ENCODE results near the gene KCNIP2.
A peak's percentile ranks its signal among the peaks of the same experiment; 100 is the strongest.

The KCNIP2 gene

DNA sequence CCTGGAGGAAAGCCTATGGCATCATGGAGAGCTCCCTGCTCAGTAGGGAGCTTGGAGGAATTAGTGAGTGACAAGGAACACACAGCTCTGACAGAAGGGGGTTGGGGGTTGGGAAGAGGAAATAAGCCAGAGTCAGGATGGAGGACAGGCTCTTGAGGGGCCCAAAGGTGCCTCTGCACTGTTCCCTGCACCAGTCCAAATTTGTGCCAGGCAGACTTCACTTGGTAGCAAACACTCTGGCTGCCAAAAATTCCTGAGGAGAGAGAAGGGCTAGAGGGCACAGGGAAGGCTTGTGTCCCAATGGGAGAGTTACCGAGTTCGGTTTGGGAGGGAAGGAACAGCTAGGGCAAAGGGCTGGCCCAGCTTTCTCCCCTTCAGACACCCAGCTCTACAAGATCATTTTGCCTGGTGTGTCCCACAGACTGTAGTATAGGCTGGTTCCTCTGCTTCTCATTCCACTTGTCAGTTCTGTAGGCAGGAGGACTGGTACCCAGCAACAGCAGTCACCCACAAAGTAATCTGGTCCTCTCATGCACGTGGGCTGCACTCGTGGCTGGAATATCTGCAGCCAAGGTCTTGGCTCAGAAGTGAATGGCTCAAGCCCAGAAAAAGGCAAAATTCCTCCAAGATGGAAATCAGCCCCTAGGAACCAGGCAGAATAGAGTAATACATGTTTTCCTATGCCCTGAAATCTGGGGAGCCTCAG, 8.0 kb upstream of the KCNIP2 start:
- no peak for DNase-seq (ENCODE audit: low spot score)

GRCh38 chr10:101850749-101851148, 7.1 kb upstream of the KCNIP2 start:
- no peak for DNase-seq (ENCODE audit: low spot score)

DNA sequence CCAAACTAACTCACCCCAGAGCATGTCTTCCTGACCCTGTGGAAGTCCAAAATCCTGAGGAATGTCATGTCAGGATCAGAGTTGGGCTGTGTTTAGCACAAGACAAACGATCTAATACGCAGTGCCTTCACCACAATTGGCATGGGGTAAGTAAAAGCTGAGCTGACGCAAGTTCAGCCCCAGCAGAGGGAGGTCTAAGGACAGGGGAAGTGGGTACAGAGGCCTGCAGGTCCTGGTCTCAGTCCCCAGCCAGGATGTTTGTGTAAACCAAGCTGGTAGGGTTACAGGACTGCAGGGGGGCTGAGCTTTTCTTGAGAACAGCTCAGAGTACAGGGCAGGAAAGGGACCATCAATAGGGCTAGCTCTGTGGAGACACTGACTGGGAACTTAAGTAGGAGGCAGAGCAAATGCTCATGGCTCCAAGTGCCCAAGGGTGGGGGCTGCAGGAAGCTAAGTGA, 5.3 kb upstream of the KCNIP2 start:
- DNase-seq (ENCODE audit: low spot score) = no peak

- no peak for DNase-seq (ENCODE audit: low spot score)
Observed at GRCh38 chr10:101848408-101848807, 4.8 kb upstream of the KCNIP2 start.

- DNase-seq (ENCODE audit: low spot score) = no peak
Observed at GRCh38 chr10:101845893-101846292, 2.3 kb upstream of the KCNIP2 start.

DNA sequence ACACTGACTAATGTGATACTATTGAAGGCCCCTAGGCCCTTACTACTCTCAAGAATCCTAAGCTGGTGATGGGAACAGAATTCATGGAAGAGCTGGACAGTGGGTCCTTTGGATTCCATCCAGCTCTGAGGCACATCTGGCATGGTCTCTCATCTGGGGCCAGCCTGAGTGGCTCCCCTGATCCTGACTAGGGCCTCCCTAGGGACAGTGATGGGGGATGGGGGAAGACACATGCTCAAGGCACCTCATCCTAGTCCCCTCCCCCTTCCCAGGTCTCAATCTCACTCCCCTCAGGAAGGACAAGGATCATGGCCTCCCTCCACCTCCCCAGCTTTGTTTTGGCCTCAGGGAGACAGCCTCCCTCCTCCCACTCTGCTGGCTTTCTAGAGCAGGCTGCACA, 1.8 kb downstream of the KCNIP2 start:
- DNase-seq (ENCODE audit: low spot score) = no peak

GRCh38 chr10:101840741-101841453, 2.7 kb downstream of the KCNIP2 start:
- DNase-seq (ENCODE audit: low spot score) = peak; percentile 89

DNA sequence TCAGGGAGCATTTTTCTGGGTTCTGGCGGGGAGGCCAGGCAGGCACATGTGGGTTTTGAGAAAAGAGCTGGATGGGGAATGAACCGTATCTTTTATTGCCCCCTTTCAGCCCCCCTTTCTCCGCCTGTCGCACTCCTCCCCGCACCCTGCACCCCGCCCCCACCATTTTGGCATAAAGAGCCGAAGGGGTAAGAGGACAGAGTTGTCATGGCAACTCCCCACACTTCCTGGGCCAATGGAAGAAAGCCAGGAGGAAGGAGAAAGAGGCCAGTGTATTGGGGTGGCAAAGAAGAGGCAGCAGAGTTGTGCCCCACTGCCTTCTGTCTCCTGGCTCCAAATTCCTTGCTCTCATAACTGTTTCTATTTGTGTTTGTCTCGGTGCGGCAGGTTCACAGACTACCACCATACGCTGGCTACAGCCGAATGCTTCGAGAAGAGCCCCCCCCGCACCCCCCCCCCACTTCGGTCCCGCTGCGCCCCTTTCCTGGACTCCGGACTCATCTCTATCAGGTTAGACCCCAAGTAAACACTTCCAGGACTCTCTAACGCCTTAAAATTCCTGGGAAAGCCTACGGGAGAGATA, 3.4 kb downstream of the KCNIP2 start:
- DNase-seq (ENCODE audit: low spot score) = peak; percentile 58

DNA sequence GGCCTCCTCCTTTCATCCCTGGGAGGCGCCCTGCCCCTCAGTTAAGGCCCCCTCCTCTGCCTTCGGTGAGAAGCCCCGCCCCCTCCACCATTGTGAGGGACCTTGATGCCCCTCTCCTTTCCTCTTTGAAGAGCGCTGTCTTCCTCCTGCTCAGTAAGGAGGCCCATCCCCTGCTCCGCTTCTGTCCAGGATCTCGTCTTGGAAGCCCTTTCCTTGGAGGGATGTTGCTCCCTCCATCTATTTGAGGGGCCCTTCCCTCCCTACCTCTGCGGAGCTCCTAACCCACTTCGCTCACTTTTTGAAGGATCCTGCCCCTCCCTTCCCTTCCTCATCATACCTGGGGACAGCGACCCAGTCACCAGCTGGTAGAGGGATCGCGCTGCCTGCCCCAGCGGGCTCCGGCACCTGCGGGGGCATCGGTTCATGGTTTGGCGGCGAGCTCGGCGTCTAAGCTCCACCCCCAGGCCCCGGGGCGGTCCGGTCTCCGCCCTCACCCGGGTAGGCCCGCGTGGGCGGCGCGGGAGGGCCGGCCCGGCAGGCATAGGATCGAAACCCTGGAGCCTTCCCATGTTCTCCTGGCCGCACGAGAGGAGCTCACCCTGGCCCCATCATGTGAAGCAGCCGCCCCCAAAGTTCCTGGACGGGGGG, 4.1 kb downstream of the KCNIP2 start:
- peak; percentile 67 for DNase-seq (ENCODE audit: low spot score)

- no peak for DNase-seq (ENCODE audit: low spot score)
Observed at GRCh38 chr10:101839002-101839401, 4.6 kb downstream of the KCNIP2 start.

DNA sequence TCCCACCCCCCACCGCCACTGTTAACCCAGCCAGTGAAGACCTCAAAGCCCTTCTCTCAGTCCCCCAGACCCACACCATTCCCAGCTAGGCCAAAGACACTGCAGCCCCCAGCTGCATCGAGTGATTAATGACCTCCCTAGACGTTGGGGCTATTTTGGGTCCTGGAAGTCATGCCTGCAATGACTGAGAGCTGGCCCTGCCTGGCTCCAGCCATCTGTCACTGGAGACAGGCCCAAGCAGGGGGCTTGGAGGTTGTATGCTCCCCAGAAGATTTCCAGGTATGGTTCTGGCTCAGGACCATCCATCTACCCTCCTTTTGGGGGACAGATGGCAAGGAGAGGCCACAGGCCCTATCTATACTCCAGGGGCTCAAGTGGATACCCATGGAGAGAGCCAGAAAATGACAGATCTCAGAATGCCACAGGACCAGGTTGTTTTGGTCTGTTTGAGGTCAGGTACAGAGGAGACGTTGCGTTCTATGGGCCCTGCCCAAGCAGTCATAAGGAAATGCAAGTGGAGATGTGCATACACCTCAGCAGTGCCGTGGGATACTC, 5.1 kb downstream of the KCNIP2 start:
- no peak for DNase-seq (ENCODE audit: low spot score)

- no peak for DNase-seq (ENCODE audit: low spot score)
Observed at GRCh38 chr10:101837748-101838147, 5.9 kb downstream of the KCNIP2 start.

DNA sequence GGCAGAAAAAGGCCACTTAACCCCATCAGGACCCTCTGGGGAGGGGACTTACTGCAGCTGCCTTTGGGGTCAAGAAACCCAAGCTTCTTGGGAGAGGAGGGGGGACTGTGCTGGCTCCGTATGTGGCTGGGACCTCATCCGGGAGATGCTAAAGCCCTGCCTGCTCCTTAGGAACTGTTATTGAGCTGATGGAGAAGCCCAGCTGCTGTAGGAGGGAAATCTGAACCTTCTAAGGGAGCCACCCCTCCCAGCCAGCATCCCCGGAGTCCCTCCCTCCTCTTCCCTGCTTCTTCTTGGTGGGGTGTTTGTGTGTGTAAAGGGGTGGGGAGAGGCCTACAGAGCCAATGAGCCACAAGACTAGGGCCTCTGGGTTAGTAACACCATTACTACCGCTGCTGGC, 8.2 kb downstream of the KCNIP2 start:
- no peak for DNase-seq (ENCODE audit: low spot score)

GRCh38 chr10:101834341-101834740, 9.3 kb downstream of the KCNIP2 start:
- no peak for DNase-seq (ENCODE audit: low spot score)

DNA sequence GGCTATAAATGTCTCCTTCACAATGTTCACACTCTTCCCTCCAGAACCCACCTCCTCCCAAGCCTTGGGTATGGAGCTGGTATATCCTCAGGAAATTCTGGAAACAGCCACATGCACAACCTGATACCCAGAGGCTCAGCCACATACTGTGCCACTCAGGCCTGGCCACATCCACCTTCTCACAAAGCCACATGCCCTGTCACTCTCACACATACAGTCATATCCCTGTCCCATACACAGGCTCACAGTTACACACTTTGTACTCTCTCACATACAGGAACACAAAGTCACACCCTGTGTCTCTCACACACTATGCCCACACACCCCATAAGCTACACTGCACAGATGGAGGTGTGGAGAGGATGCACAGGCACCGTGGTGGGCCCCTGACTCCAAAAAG, 10.1 kb downstream of the KCNIP2 start:
- no peak for DNase-seq (ENCODE audit: low spot score)

DNA sequence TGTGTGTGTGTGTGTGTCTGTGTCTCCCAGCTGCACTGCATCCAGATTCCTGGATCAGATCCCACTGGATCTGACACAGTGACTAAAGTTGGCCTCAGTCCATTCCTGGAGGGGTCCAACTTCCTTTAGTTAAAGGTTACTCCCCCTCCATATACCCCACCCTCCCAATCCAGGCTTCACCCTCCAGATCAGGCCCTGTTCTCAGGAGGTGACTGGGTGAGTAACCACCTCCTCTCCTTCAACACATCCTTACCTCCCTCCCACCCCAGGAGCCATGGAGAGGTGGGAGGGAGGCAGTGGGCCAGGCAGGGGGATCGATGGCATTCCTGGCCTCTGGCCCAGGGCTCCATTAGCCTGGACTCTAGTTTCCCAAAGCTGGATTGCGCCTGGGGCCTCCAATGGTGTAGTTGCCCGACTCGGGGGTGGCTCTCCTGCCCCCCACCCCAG, 11.3 kb downstream of the KCNIP2 start:
- no peak for DNase-seq (ENCODE audit: low spot score)

GRCh38 chr10:101831169-101831811, 12.3 kb downstream of the KCNIP2 start:
- DNase-seq (ENCODE audit: low spot score) = peak; percentile 33

- peak; percentile 91 for DNase-seq (ENCODE audit: low spot score)
Observed at GRCh38 chr10:101830322-101831168, 13.1 kb downstream of the KCNIP2 start.

GRCh38 chr10:101829561-101830315, 13.9 kb downstream of the KCNIP2 start:
- peak; percentile 88 for DNase-seq (ENCODE audit: low spot score)
